ENCODE results near the gene MYO3B. TPM values are rescaled to one million over a fixed set of nuclear protein-coding genes. Genes with fewer than 3 reads are reported as not detected.
"Not testable (repeated sequence)": the region's sequence is repeated elsewhere in the genome, so short reads cannot be mapped to it uniquely, and the experiment has no call there.

The MYO3B gene
- total RNA-seq, 4 donors from 2014 or later: 6.0 to 7.4 (median 7.2) TPM

DNA sequence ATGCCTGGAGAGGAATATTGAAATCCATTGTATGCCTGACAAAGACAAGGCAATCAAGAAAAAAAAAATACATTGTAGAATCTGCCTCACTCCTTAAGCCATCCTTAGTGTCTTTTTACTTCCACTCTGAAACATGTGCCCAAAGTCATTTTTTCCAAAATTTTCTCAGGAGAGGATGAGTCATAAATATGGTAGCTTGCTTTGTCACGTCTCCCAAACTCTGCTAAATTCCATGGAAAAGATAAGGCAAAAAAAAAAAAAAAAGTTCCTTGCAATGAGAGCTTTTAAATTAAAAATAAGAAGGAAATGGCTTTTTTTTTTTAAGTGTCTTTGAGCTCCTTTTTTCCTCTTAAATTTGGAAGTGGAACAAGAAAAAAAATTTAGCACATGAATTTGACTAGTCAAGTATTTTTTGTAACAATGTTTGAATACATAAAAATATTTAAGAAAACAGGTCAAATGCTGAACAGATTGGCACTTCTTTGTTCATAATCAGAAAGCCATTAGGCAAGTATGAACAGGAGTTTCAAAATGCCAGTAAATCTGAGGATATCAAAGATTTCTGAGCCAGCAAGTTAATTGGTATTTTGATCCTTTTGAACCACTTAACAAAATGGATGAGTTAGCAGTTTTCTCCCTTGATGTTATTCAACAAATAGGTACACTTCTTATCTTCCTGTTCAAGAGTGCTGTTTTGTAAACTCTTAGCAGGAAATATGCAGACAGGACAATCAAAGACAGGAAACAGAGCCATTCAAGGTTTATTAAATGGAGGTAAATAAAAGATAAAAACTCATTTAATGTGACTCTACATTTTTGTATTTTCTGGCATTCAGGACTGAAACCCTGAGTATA, 289.8 kb downstream of the MYO3B start:
- intact Hi-C loops (cut with DNase I): no loop called here
- Histone ChIP-seq H3K4me3 (replicated peaks in 1 of 3) (no peak overlapping the region), H3K36me3 (no peaks in the 10 kb centered on the region), H3K4me1 (no peaks in the 10 kb centered on the region), H3K27me3 (no peaks in the 10 kb centered on the region), H3K9me3 (no peaks in the 10 kb centered on the region), H3K27ac (no peak overlapping the region)
- no peak for DNase-seq
- 63 to 64% methylated on average over 1 of the region's 1 CpG for WGBS, 2 donors
- TF ChIP-seq, protein P1, sequence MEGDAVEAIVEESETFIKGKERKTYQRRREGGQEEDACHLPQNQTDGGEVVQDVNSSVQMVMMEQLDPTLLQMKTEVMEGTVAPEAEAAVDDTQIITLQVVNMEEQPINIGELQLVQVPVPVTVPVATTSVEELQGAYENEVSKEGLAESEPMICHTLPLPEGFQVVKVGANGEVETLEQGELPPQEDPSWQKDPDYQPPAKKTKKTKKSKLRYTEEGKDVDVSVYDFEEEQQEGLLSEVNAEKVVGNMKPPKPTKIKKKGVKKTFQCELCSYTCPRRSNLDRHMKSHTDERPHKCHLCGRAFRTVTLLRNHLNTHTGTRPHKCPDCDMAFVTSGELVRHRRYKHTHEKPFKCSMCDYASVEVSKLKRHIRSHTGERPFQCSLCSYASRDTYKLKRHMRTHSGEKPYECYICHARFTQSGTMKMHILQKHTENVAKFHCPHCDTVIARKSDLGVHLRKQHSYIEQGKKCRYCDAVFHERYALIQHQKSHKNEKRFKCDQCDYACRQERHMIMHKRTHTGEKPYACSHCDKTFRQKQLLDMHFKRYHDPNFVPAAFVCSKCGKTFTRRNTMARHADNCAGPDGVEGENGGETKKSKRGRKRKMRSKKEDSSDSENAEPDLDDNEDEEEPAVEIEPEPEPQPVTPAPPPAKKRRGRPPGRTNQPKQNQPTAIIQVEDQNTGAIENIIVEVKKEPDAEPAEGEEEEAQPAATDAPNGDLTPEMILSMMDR (IDR thresholded peaks at IDR 0.05): no peak

DNA sequence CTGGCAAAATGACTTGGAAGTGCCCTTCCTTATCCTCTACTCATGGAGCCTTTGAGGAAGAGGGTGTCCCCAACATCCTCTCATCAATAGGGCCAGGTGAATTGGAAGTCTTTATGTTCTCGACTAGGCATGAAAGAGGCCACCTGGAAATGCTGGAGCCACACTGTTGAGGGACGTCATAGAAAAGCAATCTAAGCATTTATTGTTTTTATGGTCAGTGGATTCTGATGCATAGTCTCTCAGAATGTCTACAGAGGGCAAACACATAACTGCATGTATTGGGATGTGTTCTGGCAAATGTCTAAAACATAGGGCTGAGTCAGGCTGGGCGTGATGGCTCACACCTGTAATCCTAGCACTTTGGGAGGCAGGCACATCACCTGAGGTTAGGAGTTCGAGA, 290.6 kb downstream of the MYO3B start:
- Histone ChIP-seq H3K36me3 (no peaks in the 10 kb centered on the region), H3K4me1 (no peaks in the 10 kb centered on the region), H3K4me3 (replicated peaks in 1 of 3) (no peak overlapping the region), H3K27me3 (no peaks in the 10 kb centered on the region), H3K27ac (no peak overlapping the region), H3K9me3 (no peaks in the 10 kb centered on the region)
- intact Hi-C loops (cut with DNase I): no loop called here
- no peak for TF ChIP-seq POLR2A (IDR thresholded peaks at IDR 0.05)
- TF ChIP-seq, protein P1 (IDR thresholded peaks at IDR 0.05): no peak
- no peak for DNase-seq
- WGBS, 2 donors: 86 to 91% methylated on average over 4 of the region's 4 CpGs

DNA sequence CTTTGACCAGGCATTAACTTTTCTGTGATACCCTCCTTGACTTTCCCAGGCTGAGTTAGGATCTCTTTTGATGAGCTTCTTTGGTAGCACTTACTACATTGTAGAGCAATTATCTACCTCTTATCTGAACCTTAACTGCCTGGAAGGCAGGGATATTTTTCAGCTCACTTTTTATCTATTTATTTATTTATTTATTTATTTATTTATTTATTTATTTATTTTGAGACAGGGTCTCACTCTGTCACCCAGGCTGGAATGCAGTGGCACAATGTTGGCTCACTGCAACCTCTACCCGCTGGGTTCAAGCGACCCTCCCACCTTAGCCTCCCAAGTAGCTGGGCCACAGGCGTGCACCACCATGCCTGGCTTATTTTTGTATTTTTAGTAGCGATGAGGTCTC, 294.6 kb downstream of the MYO3B start:
- WGBS, 2 donors: 97 to 99% methylated on average over 4 of the region's 4 CpGs
- H3K4me1 ChIP-seq; H3K9me3 ChIP-seq; DNase-seq; H3K4me3 ChIP-seq (replicated peaks in 1 of 3); intact Hi-C loops (cut with DNase I); H3K36me3 ChIP-seq; H3K27me3 ChIP-seq; H3K27ac ChIP-seq: not testable (repeated sequence)

DNA sequence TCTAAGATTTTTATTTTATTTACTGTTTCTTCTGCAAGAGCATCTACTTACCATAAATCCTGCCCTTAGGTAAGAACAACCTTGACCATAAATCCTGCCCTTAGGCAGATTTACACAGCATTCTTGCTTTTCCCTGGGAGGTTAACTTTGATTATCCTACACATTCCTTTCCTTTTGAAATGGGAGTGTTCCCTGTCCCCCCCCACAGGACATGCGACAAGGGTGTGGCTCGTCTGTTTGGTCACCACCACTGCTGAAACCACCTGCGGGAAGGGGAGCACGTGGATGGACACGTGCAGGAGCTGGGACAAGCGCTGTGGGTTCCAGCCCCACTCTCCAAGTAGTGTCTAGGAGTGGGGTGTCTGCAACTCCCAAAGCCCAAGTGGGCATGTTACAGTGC, 297.9 kb downstream of the MYO3B start:
- TF ChIP-seq POLR2A (IDR thresholded peaks at IDR 0.05): no peak
- TF ChIP-seq, protein P1 (IDR thresholded peaks at IDR 0.05): no peak
- Histone ChIP-seq H3K4me1 (no peaks in the 10 kb centered on the region), H3K27ac (no peak overlapping the region), H3K4me3 (replicated peaks in 1 of 3) (no peak overlapping the region), H3K9me3 (no peaks in the 10 kb centered on the region), H3K27me3 (no peaks in the 10 kb centered on the region), H3K36me3 (no peaks in the 10 kb centered on the region)
- WGBS, 2 donors: 85 to 91% methylated on average over 6 of the region's 6 CpGs
- intact Hi-C loops (cut with DNase I): no loop called here
- no peak for DNase-seq

DNA sequence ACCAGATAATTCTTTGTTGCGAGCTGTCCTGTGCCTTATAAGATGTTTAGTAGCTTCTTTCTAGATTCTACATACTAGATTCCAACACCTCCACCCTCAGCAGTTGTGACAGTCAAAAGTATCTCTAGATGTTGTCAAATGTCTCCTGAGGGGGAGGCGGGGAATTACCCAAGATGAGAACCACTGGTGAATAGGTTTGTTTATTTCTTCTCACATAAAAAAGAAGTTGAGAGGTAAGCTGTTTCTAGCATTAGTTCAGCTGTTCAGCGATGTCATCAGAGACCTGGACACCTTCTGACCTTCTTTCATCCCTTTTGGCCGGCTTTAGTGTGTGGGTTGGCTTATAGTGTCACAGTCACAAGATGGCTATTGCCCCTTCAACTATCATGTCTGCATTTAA, 299.7 kb downstream of the MYO3B start:
- H3K27ac ChIP-seq: no peak overlapping the region
- H3K4me1 ChIP-seq: no peaks in the 10 kb centered on the region
- TF ChIP-seq POLR2A (IDR thresholded peaks at IDR 0.05): no peak
- TF ChIP-seq, protein P1 (IDR thresholded peaks at IDR 0.05): no peak
- WGBS, 2 donors: 64 to 70% methylated on average over 4 of the region's 4 CpGs
- no peak for DNase-seq
- no peaks in the 10 kb centered on the region for H3K9me3 ChIP-seq
- no peaks in the 10 kb centered on the region for H3K36me3 ChIP-seq
- intact Hi-C loops (cut with DNase I): no loop called here
- H3K4me3 ChIP-seq (replicated peaks in 1 of 3): no peak overlapping the region
- H3K27me3 ChIP-seq: no peaks in the 10 kb centered on the region
